Raji (cell line): ENCODE measurements around the gene ETS1.

ENCODE experiments used
- POLR2A ChIP-seq: IDR thresholded peaks from 2 replicates; pipeline ENCODE4 v1.6.1; 2011; ENCODE audit warnings: low read depth, low read length, control low read depth; ENCODE audit not compliant: insufficient read depth

ETS1 gene

DNA sequence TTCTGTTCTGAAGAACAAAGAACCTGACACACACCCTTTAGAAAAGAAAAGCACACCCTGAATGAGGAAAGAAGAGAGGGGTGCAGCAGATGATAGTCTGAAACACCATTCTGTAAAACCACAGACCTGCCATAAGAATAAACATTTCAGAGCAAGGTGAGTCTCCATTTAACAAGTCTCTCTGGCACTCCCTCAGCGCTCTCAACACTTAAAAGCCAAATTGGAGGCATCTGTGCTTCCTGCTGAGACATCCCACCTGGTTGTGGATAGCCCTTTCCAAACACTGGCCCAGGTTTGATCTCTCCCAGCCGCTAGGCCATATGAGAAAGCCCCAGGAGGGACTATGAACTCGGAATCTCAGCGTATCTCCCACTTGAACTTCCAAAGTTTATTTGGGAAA lies 36.3 kb downstream of the ETS1 start:
- TF ChIP-seq POLR2A, result no peak

DNA sequence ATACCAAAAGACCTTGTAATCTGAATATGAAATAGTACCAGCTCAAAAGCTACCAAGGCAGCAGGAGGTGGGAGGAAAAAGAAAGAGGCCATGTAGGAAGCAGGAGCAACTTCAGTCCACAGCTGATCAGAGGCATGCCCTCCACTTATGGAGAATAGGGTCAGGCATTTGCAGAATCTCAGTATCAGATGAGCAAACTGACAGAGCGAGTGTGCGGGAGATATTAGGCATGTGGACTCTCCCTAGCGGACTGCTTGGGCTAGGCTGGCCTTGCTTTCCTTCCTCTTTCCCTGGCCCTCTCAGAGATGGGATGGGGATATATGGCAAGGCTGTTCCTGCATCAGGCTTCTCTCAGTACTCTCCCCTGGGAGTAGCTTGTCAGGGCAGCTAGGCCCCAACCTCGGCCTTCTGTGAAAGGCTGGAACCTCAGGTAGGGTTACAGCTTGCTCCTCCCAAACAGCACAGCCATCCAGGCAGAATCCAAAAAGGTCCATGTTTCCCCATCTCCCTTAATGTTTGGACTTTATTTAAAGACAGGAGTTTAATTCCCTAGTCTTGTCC lies 37.0 kb downstream of the ETS1 start:
- no peak for TF ChIP-seq POLR2A

DNA sequence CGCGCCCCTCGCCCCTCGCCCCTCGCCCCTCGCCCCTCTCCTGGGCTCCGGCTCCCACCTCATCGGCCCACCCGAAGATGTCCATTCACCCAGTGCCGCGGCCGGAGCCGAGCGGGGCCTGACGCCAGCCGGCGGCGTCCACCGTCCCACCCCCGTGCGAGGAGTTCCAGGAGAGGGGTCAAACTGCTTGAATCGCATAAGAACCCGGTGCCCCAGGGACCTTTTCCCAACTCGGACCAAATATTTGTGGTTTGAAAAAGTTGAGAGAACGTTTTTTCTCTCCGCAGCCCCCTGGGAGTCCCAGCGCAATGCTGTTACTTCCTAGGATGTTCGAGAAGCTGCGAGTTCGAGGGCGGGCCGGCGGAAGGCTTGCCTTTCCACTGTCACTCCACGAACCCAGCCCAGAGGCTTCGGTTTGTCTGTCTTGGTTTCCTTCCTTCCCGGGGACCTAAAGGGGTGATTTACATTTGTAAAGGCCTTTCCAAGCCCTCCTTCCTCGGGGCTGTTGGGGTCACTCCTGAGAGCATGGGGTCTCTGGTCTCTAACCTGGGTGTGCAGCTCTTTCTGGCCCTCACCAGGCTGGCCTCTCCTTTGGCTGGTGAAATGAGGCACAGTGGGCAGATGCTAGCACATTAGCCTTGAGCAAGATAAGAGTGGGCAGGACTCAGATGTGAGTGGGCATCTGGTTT lies 38.0 kb downstream of the ETS1 start:
- TF ChIP-seq POLR2A, result no peak

GRCh38 chr11:128548649-128549255 lies 38.6 kb downstream of the ETS1 start:
- TF ChIP-seq POLR2A, result no peak

DNA sequence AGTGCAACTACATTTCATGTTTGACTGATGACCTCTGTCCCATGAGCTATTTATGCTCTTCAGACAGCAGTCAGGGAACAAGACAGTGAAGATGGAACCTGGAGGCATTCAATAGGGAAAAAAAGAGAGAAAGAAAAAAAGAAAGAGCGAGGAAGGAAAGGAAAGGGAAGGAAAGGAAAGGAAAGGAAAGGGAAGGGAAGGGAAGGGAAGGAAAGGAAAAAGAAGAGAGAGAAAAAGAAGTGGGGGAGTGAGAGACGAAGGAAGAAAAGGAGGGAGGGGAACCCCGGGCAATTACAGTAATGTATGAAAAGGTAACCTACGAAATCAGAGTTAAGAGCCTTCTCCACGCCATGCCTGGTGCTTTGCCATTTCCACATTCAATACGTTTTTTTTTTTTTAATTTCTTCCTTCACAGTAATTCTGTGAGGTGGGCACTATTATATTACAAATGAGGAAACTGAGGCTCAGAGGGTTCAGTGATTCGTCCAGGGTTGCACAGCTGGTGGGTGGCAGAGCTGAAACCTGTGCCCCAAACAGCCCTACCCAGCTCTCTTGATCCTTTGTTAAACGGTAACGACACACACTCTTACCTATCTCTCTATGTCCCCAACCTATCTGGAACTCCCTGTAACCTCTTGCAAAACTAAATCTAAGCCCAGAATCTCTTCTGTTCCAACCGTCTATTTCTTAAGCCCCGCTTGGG lies 39.3 kb downstream of the ETS1 start:
- TF ChIP-seq POLR2A, result no peak

- TF ChIP-seq POLR2A, result no peak
These were observed 40.4 kb downstream of the ETS1 start for GRCh38 chr11:128546916-128547315.

DNA sequence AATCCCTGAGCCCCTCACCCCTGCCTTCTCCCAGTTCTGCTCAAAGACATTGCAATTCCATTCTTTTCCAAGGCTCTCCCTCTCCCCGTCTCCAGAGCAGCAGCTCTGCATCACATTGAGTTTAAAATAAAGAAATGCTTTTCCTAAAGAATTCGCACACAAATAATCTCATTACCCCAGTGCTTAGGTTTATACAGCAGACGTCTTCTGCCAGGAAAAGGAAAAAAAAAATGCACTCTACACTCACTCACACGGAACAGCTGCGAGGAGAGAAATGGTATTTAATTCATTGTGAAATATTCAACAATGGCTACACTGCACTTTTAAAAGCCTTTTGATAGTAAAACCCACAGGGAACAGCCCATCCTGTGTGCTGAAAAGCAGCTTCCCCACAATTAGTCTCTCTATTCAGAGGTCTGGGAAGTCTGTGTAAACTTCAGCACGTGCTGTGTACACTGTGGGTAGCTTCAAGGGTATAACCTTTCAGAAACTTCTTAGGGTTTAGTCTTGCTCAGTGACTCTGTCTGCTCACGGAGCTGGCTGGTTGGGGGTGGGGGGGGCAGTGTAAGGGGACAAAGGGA lies 42.8 kb downstream of the ETS1 start:
- TF ChIP-seq POLR2A, result no peak

- TF ChIP-seq POLR2A, result no peak
These were observed 46.9 kb downstream of the ETS1 start for GRCh38 chr11:128540469-128540868.

DNA sequence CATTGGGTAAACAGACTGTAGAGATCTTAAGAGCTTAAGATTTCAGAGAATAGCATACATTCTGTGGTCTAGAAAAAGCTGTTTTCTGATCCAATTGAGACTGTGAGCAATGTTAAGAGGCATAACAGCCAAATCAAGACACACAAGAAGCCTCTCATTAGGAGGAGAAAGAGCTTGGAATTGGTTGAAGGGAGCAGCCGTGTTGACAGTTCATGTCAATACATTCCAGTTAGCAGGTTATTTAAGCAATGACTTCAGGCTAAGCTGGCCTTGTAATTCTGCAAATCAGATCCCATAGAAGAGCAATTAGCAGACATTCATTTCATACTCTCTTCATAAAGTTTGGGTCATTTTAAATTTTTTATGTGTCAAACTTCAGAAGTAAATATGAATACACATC lies 50.9 kb downstream of the ETS1 start:
- no peak for TF ChIP-seq POLR2A

GRCh38 chr11:128535468-128536457 lies 51.6 kb downstream of the ETS1 start:
- TF ChIP-seq POLR2A, result no peak

- no peak for TF ChIP-seq POLR2A
These were observed 53.9 kb downstream of the ETS1 start for GRCh38 chr11:128533472-128533871.

DNA sequence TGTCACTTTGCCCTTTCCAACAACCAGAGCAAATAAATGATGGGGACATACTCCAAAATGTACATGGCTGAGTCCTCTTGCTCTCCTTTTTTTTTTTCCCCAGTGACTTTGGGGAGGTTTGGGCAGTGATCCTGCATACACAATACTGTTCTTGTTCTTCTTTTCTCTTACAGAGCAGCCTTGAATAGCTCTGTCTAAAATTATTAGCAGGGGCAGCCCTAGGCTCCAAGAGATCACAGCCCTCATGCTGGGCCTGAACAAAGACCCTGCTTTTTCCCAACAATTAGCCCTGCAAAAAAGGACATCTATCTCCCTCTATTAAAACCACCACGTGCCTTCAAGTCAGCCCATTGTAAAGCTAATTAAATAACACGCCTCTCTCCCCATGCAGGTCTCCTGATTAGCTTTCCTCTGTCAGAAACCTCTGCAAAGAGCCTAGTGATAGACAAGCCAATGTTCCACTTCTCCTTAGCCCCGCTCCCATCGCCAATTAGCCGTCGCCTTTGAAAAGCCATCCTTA lies 54.7 kb downstream of the ETS1 start:
- TF ChIP-seq POLR2A, result no peak

GRCh38 chr11:128532016-128532571 lies 55.3 kb downstream of the ETS1 start:
- no peak for TF ChIP-seq POLR2A

- TF ChIP-seq POLR2A, result no peak
These were observed 55.8 kb downstream of the ETS1 start for GRCh38 chr11:128531588-128531987.
